KMS-11 (cell line): Measurements from ENCODE around the gene PSORS1C1.

Experiments used
- H2AFZ ChIP-seq: fragments of 200-600 bp; sonication (generic); 2 replicates; pipeline ENCODE4 v1.6.1; 2016; ENCODE audit warnings: antibody characterized with exemption, mixed run types, low read depth
- H3K27ac ChIP-seq: fragments of 200-600 bp; sonication (generic); 2 replicates; pipeline ENCODE4 v1.6.1; 2016; ENCODE audit warnings: mild to moderate bottlenecking, mixed run types
- H3K27me3 ChIP-seq: fragments of 200-600 bp; sonication (generic); 2 replicates; pipeline ENCODE4 v1.6.1; 2017; ENCODE audit warnings: mild to moderate bottlenecking, low read depth, mixed run types, moderate library complexity; ENCODE audit not compliant: insufficient read depth
- H3K36me3 ChIP-seq: fragments of 200-600 bp; sonication (generic); 2 replicates; pipeline ENCODE4 v1.6.1; 2017; ENCODE audit warnings: mild to moderate bottlenecking, mixed run types; ENCODE audit not compliant: insufficient read depth
- H3K4me1 ChIP-seq: fragments of 200-600 bp; sonication (generic); 2 replicates; pipeline ENCODE4 v1.6.1; 2016; ENCODE audit warnings: mild to moderate bottlenecking, low read depth, mixed run types; ENCODE audit not compliant: poor library complexity, severe bottlenecking
- H3K4me2 ChIP-seq: fragments of 200-600 bp; sonication (generic); 2 replicates; pipeline ENCODE4 v1.7.0; 2016; ENCODE audit warnings: mild to moderate bottlenecking, mixed run types
- H3K4me3 ChIP-seq: fragments of 200-600 bp; sonication (generic); IDR thresholded peaks from 2 replicates; pipeline ENCODE4 v1.6.1; 2017; ENCODE audit warnings: low read depth, low read length, mixed read lengths; ENCODE audit not compliant: insufficient read depth
- H3K79me2 ChIP-seq: fragments of 200-600 bp; sonication (generic); 2 replicates; pipeline ENCODE4 v1.6.1; 2016; ENCODE audit warnings: low read depth, mixed run types; ENCODE audit not compliant: insufficient read depth
- H3K9ac ChIP-seq: fragments of 200-600 bp; sonication (generic); 2 replicates; pipeline ENCODE4 v1.6.1; 2016; ENCODE audit warnings: mild to moderate bottlenecking, mixed run types
- H4K20me1 ChIP-seq: fragments of 200-600 bp; sonication (generic); 2 replicates; pipeline ENCODE4 v1.6.1; 2016; ENCODE audit warnings: mild to moderate bottlenecking, mixed run types; ENCODE audit not compliant: insufficient read depth
- CTCF ChIP-seq: fragments of 200-600 bp; sonication (generic); conservative IDR thresholded peaks from 2 replicates; pipeline ENCODE4 v1.6.1; 2017; ENCODE audit warnings: low read depth, mild to moderate bottlenecking, antibody characterized with exemption, low read length, moderate library complexity, mixed read lengths

PSORS1C1 gene

DNA sequence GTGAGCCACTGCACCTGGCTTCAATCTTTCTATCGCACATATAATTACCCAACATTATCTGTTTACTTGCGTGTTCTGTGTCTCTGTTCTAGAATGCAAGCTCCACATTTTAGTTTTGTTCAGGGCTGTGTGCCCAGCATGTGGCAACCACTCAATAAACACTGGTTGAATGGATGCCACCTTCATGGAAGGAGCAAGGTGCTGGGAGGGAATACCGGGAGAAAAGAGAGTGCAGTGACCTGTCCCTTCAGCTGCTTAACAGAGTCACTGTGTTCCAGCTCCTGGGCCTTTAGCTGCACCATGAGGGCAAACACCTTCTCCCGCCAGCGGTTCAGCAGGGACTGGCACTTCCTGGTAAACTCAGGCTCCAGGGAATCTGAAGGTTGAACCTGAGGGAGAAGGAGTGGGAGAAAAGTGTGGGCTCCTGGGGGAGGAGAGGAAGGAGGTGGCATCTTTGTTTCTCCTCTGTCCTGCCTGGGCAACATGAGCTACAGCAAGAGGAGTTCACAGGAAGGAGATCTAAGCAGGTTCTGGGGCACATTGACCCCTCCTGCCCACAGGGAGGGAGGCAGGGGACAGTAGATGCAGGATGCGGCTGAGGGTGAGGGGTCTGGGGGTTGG, 35.3 kb downstream of the PSORS1C1 start:
- no peaks in the 10 kb centered on the region for H3K4me1 ChIP-seq
- no peaks in the 10 kb centered on the region for H3K79me2 ChIP-seq
- no peak for TF ChIP-seq CTCF
- no peak overlapping the region for H3K4me2 ChIP-seq
- H2AFZ ChIP-seq = no peak overlapping the region
- H3K9ac ChIP-seq = no peak overlapping the region
- H3K27ac ChIP-seq = no peak overlapping the region
- H3K4me3 ChIP-seq = no peak overlapping the region
- no peaks in the 10 kb centered on the region for H3K36me3 ChIP-seq
- H4K20me1 ChIP-seq = no peaks in the 10 kb centered on the region
- no peaks in the 10 kb centered on the region for H3K27me3 ChIP-seq

GRCh38 chr6:31152781-31153180, 38.2 kb downstream of the PSORS1C1 start:
- no peaks in the 10 kb centered on the region for H3K36me3 ChIP-seq
- no peak for TF ChIP-seq CTCF
- peaks cover 8% of the 10 kb centered on the region for H3K4me1 ChIP-seq
- no peak overlapping the region for H2AFZ ChIP-seq
- no peak overlapping the region for H3K9ac ChIP-seq
- no peak overlapping the region for H3K4me3 ChIP-seq
- no peak overlapping the region for H3K4me2 ChIP-seq
- no peaks in the 10 kb centered on the region for H3K27me3 ChIP-seq
- no peak overlapping the region for H3K27ac ChIP-seq
- H4K20me1 ChIP-seq = no peaks in the 10 kb centered on the region
- no peaks in the 10 kb centered on the region for H3K79me2 ChIP-seq

DNA sequence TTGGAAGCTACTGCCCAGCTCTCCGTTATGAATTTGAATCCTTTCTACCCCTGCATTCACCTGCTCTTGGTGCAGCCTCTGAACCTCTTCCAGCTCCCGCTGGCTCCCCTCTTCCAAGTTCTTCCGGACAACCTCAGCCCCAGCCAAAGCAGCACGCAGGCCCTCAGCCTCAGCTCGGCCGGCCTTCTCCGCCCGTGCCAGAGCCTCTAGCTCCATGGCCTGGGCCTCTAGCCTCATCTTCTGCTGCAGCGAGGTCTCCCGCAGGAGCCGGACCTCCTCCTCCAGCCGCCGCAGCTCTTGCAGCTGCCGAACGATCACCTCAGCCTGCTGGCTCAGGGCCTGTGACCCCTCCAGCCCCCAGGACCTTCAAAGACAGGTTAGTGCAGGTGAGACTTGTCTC, 39.8 kb downstream of the PSORS1C1 start:
- Histone ChIP-seq H3K27ac (no peak overlapping the region), H3K27me3 (no peaks in the 10 kb centered on the region), H3K9ac (no peak overlapping the region), H3K4me3 (no peak overlapping the region), H3K36me3 (no peaks in the 10 kb centered on the region), H2AFZ (no peak overlapping the region), H3K4me2 (no peak overlapping the region), H3K4me1 (peaks cover 10% of the 10 kb centered on the region), H3K79me2 (peaks cover 4% of the 10 kb centered on the region; the same call in 1 of the 2 replicates), H4K20me1 (no peaks in the 10 kb centered on the region)
- TF ChIP-seq CTCF = no peak

GRCh38 chr6:31156641-31157040, 42.0 kb downstream of the PSORS1C1 start:
- no peaks in the 10 kb centered on the region for H3K36me3 ChIP-seq

More at GRCh38 chr6:31156641-31157040, 42.0 kb downstream of the PSORS1C1 start:
- H3K4me3 ChIP-seq = no peak overlapping the region
- H3K4me2 ChIP-seq = no peak overlapping the region
- no peak overlapping the region for H3K27ac ChIP-seq
- peaks cover 4% of the 10 kb centered on the region; the same call in 1 of the 2 replicates for H3K79me2 ChIP-seq
- H3K9ac ChIP-seq = no peak overlapping the region
- H3K4me1 ChIP-seq = peaks cover 23% of the 10 kb centered on the region
- no peak overlapping the region for H2AFZ ChIP-seq
- H4K20me1 ChIP-seq = no peaks in the 10 kb centered on the region
- H3K27me3 ChIP-seq = no peaks in the 10 kb centered on the region
- TF ChIP-seq CTCF = no peak
